ENCODE data around the gene SPATA31E1.

DNA sequence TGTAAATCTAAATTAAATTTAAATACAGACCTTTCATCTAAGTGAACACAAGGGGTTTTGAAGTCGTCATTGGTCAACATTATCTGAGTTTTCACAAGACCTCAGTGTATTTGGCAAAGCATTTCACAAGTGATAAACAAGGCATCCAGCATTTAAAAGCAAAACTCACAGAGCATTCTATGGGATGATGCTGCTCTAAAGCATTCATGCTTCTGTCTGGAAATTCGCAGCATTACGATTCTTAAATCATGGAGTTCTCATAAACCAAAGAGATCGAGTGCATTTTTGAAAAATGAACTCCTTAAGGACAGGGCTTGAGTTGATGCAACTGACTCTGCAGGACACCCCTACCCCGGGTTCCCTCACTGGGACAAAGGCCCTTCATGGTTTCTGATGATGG lies 46.1 kb upstream of the SPATA31E1 start:
- TF ChIP-seq ARNT (IDR thresholded peaks at IDR 0.05) = no peak
- TF ChIP-seq SP1 (IDR thresholded peaks at IDR 0.05) = no peak
- no peak for TF ChIP-seq FOXK2 (IDR thresholded peaks at IDR 0.05)
- TF ChIP-seq L3MBTL2 (conservative IDR thresholded peaks at IDR 0.05) = no peak
- no peak for TF ChIP-seq TARDBP (IDR thresholded peaks at IDR 0.05)
- TF ChIP-seq HDGF (IDR thresholded peaks at IDR 0.05; ENCODE audit: borderline replicate concordance) = no peak
- TF ChIP-seq ELF4 (IDR thresholded peaks at IDR 0.05) = no peak
- TF ChIP-seq SUZ12 (IDR thresholded peaks at IDR 0.05) = no peak
- TF ChIP-seq FOXM1 (IDR thresholded peaks at IDR 0.05; ENCODE audit: borderline replicate concordance) = no peak
